SU-DHL-6 (cell line): Measurements from ENCODE around the gene REEP5.

Experiments
- H2AFZ ChIP-seq: fragments of 200-600 bp; sonication (generic); 2 replicates; pipeline ENCODE4 v1.6.1; 2014; ENCODE audit warnings: low read depth, mild to moderate bottlenecking, moderate library complexity, mixed read lengths, antibody characterized with exemption, low read length; ENCODE audit not compliant: severe bottlenecking
- H3F3A ChIP-seq: fragments of 200-600 bp; shearing (Covaris generic); 2 replicates; pipeline ENCODE4 v1.6.0; 2016; ENCODE audit warnings: antibody characterized with exemption, mild to moderate bottlenecking; ENCODE audit not compliant: insufficient read depth
- H3K27ac ChIP-seq: fragments of 200-600 bp; sonication (generic); 2 replicates; pipeline ENCODE4 v1.5.1; 2016; ENCODE audit warnings: low read depth, mild to moderate bottlenecking, low read length, moderate library complexity, mixed read lengths
- H3K27me3 ChIP-seq: fragments of 200-600 bp; sonication (generic), shearing (Covaris generic); 2 replicates; pipeline ENCODE4 v1.6.0; 2014; ENCODE audit warnings: mild to moderate bottlenecking, low read length
- H3K36me3 ChIP-seq: fragments of 200-600 bp; sonication (generic); 2 replicates; pipeline ENCODE4 v1.6.1; 2014; ENCODE audit warnings: mild to moderate bottlenecking, low read length, mixed read lengths
- H3K4me2 ChIP-seq: fragments of 300-600, 200-600 bp; shearing (Covaris generic), sonication (generic); 2 replicates; pipeline ENCODE4 v1.6.0; 2014; ENCODE audit warnings: low read length, low read depth, mild to moderate bottlenecking; ENCODE audit not compliant: poor library complexity, severe bottlenecking
- H3K4me3 ChIP-seq: fragments of 200-600 bp; sonication (generic); 2 replicates; pipeline ENCODE4 v1.5.1; 2014; ENCODE audit warnings: antibody characterized with exemption, low read length, mild to moderate bottlenecking, mixed read lengths; ENCODE audit not compliant: insufficient read depth, poor library complexity, severe bottlenecking
- H3K79me2 ChIP-seq: fragments of 200-600 bp; sonication (generic); 2 replicates; pipeline ENCODE4 v1.6.1; 2014; ENCODE audit warnings: mild to moderate bottlenecking, low read length, moderate library complexity; ENCODE audit not compliant: insufficient read depth
- H3K9ac ChIP-seq: fragments of 200-600 bp; sonication (generic); 2 replicates; pipeline ENCODE4 v1.7.0; 2014; ENCODE audit warnings: mild to moderate bottlenecking, low read length
- H3K9me2 ChIP-seq: fragments of 200-600 bp; sonication (generic); replicated peaks from 2 replicates; pipeline ENCODE4 v1.6.1; 2014; ENCODE audit warnings: low read length; ENCODE audit not compliant: insufficient read depth
- H3K9me3 ChIP-seq: fragments of 200-600 bp; sonication (generic); 2 replicates; pipeline ENCODE4 v1.6.1; 2014; ENCODE audit warnings: low read length, mixed read lengths; ENCODE audit not compliant: insufficient read depth
- H4K20me1 ChIP-seq: fragments of 200-600 bp; sonication (generic); 2 replicates; pipeline ENCODE4 v1.6.1; 2014; ENCODE audit warnings: low read depth, mild to moderate bottlenecking, antibody characterized with exemption, low read length, moderate library complexity, mixed read lengths
- EZH2phosphoT487 ChIP-seq: fragments of 200-600 bp; sonication (generic), shearing (Covaris generic); conservative IDR thresholded peaks from 2 replicates; pipeline ENCODE4 v1.6.1; 2018; ENCODE audit warnings: mild to moderate bottlenecking, antibody characterized with exemption, low read length, moderate library complexity, mixed read lengths
- TF ChIP-seq, protein P1 (sequence below): fragments of 200-600 bp; sonication (generic); IDR thresholded peaks from one replicate; pipeline ENCODE4 v1.5.1; 2017; ENCODE audit warnings: antibody characterized with exemption, mild to moderate bottlenecking, low read length, moderate library complexity; ENCODE audit not compliant: insufficient read depth, poor library complexity, severe bottlenecking

REEP5 gene

DNA sequence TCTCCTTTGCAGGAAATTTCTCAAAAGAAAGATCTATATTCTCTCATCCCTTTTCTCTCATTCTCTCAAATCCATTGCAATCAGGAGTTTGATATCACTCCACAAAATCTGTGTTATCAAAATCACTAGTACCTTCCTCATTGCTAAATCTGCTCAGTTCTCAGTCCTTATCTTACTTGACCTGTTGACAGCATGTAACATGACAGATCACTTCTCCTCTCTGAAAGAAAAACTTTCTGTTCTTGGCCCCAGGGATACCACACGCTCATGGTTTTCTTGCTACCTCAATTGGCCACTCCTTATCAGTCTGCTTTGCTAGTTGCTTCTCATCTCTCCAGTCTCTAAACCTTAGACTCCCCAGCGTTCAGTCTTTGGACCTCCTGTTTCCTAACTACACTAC is 38.8 kb downstream of the REEP5 start:
- H3K9me3 ChIP-seq, result no peaks in the 10 kb centered on the region
- H4K20me1 ChIP-seq, result no peaks in the 10 kb centered on the region; the same call in 1 of the 2 replicates
- no peak overlapping the region for H3K4me3 ChIP-seq
- H3K36me3 ChIP-seq, result peaks cover 25% of the 10 kb centered on the region; the same call in 1 of the 2 replicates
- no peak overlapping the region for H3K4me2 ChIP-seq
- no peaks in the 10 kb centered on the region for H3K9me2 ChIP-seq
- peaks cover 7% of the 10 kb centered on the region; the same call in 1 of the 2 replicates for H3F3A ChIP-seq
- no peak overlapping the region for H3K27ac ChIP-seq
- H3K9ac ChIP-seq, result no peak overlapping the region
- H2AFZ ChIP-seq, result no peak overlapping the region
- no peaks in the 10 kb centered on the region for H3K27me3 ChIP-seq
- H3K79me2 ChIP-seq, result no peaks in the 10 kb centered on the region; the same call in 1 of the 2 replicates
- TF ChIP-seq, protein P1, sequence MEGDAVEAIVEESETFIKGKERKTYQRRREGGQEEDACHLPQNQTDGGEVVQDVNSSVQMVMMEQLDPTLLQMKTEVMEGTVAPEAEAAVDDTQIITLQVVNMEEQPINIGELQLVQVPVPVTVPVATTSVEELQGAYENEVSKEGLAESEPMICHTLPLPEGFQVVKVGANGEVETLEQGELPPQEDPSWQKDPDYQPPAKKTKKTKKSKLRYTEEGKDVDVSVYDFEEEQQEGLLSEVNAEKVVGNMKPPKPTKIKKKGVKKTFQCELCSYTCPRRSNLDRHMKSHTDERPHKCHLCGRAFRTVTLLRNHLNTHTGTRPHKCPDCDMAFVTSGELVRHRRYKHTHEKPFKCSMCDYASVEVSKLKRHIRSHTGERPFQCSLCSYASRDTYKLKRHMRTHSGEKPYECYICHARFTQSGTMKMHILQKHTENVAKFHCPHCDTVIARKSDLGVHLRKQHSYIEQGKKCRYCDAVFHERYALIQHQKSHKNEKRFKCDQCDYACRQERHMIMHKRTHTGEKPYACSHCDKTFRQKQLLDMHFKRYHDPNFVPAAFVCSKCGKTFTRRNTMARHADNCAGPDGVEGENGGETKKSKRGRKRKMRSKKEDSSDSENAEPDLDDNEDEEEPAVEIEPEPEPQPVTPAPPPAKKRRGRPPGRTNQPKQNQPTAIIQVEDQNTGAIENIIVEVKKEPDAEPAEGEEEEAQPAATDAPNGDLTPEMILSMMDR, result no peak
- no peak for TF ChIP-seq EZH2phosphoT487

DNA sequence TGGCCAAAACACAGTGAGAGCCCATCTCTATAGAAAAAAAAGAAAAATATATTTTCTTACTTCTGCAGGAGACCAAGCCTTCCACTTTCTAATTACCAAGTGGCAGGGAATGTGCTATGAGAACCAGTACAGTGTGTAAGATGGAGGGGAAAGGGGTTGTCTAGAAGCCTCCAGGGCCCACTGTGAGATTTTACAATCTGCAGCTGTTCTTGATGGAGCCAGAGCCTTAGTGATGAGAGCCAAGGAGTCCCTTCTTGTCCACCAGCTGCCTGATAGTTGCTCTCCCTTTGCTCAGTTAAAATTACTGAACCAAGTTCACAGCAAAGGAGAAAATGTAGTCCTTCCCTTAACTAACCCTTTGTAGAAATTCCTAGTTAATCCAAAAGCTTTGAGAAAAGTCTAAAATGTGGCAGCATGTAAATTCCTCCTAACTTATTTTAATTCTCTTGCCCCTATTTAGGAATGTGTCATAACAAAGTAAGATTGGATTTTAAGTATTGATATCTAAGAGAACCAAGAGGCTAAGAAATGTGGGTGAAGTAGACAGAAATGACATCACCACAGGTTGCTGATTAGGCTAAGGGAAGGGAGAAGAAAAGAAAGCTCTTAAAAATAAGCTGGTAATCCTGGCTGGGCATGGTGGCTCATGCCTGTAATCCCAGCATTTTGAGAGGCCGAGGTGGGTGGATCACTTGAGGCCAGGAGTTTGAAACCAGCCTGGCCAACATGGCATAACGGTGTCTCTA is 41.6 kb downstream of the REEP5 start:
- Histone ChIP-seq H3K36me3 (peaks cover 19% of the 10 kb centered on the region; the same call in 1 of the 2 replicates), H3K79me2 (no peaks in the 10 kb centered on the region; the same call in 1 of the 2 replicates), H3K4me2 (no peak overlapping the region)

DNA sequence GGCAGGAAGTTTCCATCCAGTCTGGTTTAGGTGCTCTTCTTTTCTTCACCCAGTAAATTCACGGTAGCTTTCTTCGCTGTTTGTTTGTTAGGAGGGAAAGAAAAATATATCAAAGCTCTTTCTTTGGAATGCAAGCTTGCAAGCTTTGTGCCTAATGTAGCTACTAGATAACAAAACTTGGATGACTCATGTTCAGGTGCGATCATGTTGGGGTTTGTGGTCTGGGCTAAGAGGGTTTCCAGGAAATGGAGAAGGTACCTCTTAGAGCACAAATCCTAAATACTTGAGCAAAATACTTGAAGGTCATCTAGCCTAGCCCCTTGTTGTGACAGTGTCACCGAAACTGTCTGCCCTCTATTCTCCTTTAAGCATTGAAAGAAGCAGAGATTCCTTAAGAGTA is 43.3 kb downstream of the REEP5 start:
- no peaks in the 10 kb centered on the region for H3K9me3 ChIP-seq
- peaks cover 12% of the 10 kb centered on the region; the same call in 1 of the 2 replicates for H3K36me3 ChIP-seq
- H4K20me1 ChIP-seq, result no peaks in the 10 kb centered on the region; the same call in 1 of the 2 replicates
- H3K27ac ChIP-seq, result no peak overlapping the region
- H3K79me2 ChIP-seq, result no peaks in the 10 kb centered on the region
- no peak overlapping the region for H3K4me2 ChIP-seq
- TF ChIP-seq EZH2phosphoT487, result no peak
- TF ChIP-seq, protein P1, result no peak
- H3K4me3 ChIP-seq, result no peak overlapping the region
- H3K9me2 ChIP-seq, result no peaks in the 10 kb centered on the region
- no peaks in the 10 kb centered on the region for H3K27me3 ChIP-seq
- H3K9ac ChIP-seq, result no peak overlapping the region
- peaks cover 21% of the 10 kb centered on the region; the same call in 1 of the 2 replicates for H3F3A ChIP-seq
- no peak overlapping the region for H2AFZ ChIP-seq

More for the DNA sequence above, 41.6 kb downstream of the REEP5 start:
- Histone ChIP-seq H3K9me2 (no peaks in the 10 kb centered on the region), H3K27me3 (no peaks in the 10 kb centered on the region), H2AFZ (no peak overlapping the region), H3K9me3 (no peaks in the 10 kb centered on the region), H3F3A (peaks cover 21% of the 10 kb centered on the region; the same call in 1 of the 2 replicates), H3K4me3 (no peak overlapping the region), H3K9ac (no peak overlapping the region), H3K27ac (no peak overlapping the region), H4K20me1 (no peaks in the 10 kb centered on the region; the same call in 1 of the 2 replicates)
- TF ChIP-seq, protein P1, result no peak
- TF ChIP-seq EZH2phosphoT487, result no peak
